Sigmoid colon (tissue), 4 donors: ENCODE results near the gene CBARP.

Source experiments
- CTCF ChIP-seq, 4 experiments: fragments of 450-650 bp in 3 of 4; fragments of 200-600 bp in 1 of 4; IDR thresholded peaks; one replicate each; pipeline ENCODE4 v1.5.1; 2016 to 2019; ENCODE audit warnings: antibody characterized with exemption in 4 of 4, mild to moderate bottlenecking in 3 of 4, moderate library complexity in 2 of 4
- EP300 ChIP-seq, 4 donors: sonication (generic); formaldehyde crosslinking; IDR thresholded peaks; one replicate each; pipeline ENCODE4 v1.6.1; 2017; ENCODE audit warnings: antibody characterized with exemption in 4 of 4
- POLR2A ChIP-seq, 2 donors: fragments of 450-650 bp; IDR thresholded peaks; one replicate each; pipeline ENCODE4 v1.6.1; 2016; ENCODE audit warnings: antibody characterized with exemption in 2 of 2, mild to moderate bottlenecking in 2 of 2, moderate library complexity in 2 of 2
- POLR2AphosphoS5 ChIP-seq, 4 donors: sonication (generic); formaldehyde crosslinking; IDR thresholded peaks; one replicate each; pipeline ENCODE4 v1.6.1; 2017; ENCODE audit warnings: antibody characterized with exemption in 4 of 4

DNA sequence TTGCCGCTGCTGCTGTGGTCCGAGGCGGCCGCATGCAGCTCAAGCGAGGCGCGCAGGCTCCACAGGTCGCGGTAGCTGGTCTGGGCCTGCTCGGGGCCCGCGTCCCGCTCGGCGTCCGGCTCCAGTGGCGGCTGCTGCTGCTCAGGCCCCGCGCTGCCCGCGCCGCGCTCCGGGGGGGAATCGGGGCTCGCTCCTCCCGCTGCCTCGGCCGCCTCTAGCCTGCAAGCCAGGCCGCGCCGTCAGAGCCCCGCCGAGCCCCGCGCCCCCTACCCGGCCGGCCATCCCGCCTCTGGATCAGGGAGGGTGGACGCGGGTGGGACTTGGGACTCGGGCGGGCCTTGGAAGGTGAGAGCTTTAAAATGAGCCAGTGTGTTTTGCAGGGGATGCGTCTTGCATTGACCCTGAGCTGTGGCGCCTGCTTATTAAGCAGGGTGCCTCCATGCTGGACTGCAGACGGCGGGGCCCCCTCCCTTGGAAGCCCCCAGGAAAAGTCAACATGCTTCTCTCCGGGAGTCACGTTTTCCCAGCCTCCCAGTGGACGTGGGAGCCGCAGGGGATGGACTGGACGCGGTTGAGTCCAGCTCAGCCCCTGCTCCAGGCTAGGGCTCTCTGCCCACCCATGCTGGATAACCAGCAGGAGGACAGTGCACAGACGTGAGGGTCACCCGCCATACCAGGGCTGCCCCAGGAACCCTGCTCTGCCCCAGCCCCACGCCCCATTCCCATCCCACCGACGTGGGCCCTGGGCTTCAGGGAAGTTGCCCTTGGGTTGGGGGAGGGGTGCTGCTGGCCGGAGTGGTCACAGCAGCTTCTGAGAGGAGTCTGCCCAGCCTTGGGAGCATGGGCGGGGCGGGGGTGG is 7.7 kb downstream of the CBARP start:
- TF ChIP-seq POLR2A (IDR thresholded peaks at IDR 0.05): no peak
- TF ChIP-seq CTCF (IDR thresholded peaks at IDR 0.05): no peak
- no peak for TF ChIP-seq POLR2AphosphoS5 (IDR thresholded peaks at IDR 0.05)
- no peak for TF ChIP-seq EP300 (IDR thresholded peaks at IDR 0.05)
